Calu3 (cell line): ENCODE measurements around the gene KIF21B. TPM values are rescaled to one million over a fixed set of nuclear protein-coding genes. Genes with fewer than 3 reads are reported as not detected.

Experiments used
- BruUV-seq: library from RNA; stranded (reverse); fragments of 400-500 nt; replicated peaks from 2 replicates; lab custom pipeline; 2021; lab: Mats Ljungman, UMichigan
- CTCF ChIA-PET: fragments of 300-600 bp; sonication (Branson Sonifier 250); formaldehyde crosslinking; loops from one replicate; lab custom pipeline; 2022; ENCODE audit warnings: antibody characterized with exemption; lab: Charles Lee
- DNase-seq: peaks from one replicate; pipeline ENCODE4 v3.0.0; 2022
- H3K27ac Mint-ChIP-seq: one replicate; pipeline ENCODE4 v1.8.0; 2022; ENCODE audit warnings: mixed read lengths; ENCODE audit not compliant: unreplicated experiment
- H3K27me3 Mint-ChIP-seq: one replicate; pipeline ENCODE4 v1.8.0; 2022; ENCODE audit warnings: mixed read lengths; ENCODE audit not compliant: unreplicated experiment
- H3K36me3 Mint-ChIP-seq: one replicate; pipeline ENCODE4 v1.8.0; 2022; ENCODE audit warnings: mild to moderate bottlenecking, moderate library complexity, mixed read lengths; ENCODE audit not compliant: insufficient read depth, unreplicated experiment
- H3K4me1 Mint-ChIP-seq: one replicate; pipeline ENCODE4 v1.8.0; 2022; ENCODE audit warnings: mild to moderate bottlenecking, low read depth, mixed read lengths; ENCODE audit not compliant: unreplicated experiment
- H3K4me3 Mint-ChIP-seq: one replicate; pipeline ENCODE4 v1.8.0; 2022; ENCODE audit warnings: mild to moderate bottlenecking, low read depth, moderate library complexity, mixed read lengths; ENCODE audit not compliant: unreplicated experiment
- H3K9me3 Mint-ChIP-seq: one replicate; pipeline ENCODE4 v1.8.0; 2022; ENCODE audit warnings: low read depth, mixed read lengths; ENCODE audit not compliant: unreplicated experiment
- intact Hi-C: fragments of 100-400 bp; cut with micrococcal nuclease; formaldehyde crosslinking; loops from one replicate; pipeline ENCODE4 v1.10.0; 2022; ENCODE audit not compliant: unreplicated experiment
- total RNA-seq: library from RNA; stranded (reverse); gene quantifications from 2 replicates; pipeline ENCODE4 v1.2.3, GENCODE V29; 2022
- TF ChIP-seq, protein P1 (sequence below): fragments of 200-600 bp; IDR thresholded peaks from one replicate; pipeline ENCODE4 v1.8.0; 2022; ENCODE audit warnings: antibody characterized with exemption; ENCODE audit not compliant: unreplicated experiment

KIF21B gene
- total RNA-seq, 1 experiment from 2014 or later, result 6.7 TPM

DNA sequence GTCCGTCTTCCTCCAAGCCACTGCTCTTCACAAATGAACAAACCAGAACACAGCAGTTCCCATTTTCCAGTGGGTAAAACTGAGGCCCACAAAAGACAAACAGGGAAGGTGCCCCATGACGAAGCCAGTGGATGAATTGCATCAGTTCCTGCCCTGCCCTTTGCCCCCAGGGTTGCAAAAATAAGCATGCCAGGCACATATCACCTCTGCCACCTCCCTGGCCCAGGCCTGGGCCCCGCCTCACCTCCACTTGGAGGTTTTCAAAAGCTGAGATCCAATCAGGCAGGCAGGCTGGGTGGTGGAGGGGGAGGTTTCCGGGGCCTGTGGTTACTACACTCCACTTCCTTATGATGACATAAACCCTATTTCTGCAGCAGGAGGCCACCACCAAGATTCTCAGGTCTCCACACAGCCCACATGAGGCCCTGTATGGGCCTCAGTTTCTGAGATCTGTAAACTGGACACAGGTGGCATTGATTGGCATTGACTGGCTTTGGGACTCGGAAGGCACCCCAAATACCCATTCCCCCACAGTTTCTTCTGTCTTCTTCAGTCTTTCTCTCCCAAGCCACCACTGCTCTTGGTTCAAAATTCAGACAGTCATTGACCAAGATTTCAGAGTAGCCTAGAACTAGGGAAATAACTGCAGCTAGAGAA lies 4.1 kb downstream of the KIF21B start:
- intact Hi-C loops, result no loop called here
- CTCF ChIA-PET, result interaction anchor here (0.5 to 2.4 kb wide), 5 partner anchors 9 to 579 kb away, joined by 3 to 10 read pairs (median 5); no protein-coding TSS in a partner anchor
- TF ChIP-seq, protein P1, sequence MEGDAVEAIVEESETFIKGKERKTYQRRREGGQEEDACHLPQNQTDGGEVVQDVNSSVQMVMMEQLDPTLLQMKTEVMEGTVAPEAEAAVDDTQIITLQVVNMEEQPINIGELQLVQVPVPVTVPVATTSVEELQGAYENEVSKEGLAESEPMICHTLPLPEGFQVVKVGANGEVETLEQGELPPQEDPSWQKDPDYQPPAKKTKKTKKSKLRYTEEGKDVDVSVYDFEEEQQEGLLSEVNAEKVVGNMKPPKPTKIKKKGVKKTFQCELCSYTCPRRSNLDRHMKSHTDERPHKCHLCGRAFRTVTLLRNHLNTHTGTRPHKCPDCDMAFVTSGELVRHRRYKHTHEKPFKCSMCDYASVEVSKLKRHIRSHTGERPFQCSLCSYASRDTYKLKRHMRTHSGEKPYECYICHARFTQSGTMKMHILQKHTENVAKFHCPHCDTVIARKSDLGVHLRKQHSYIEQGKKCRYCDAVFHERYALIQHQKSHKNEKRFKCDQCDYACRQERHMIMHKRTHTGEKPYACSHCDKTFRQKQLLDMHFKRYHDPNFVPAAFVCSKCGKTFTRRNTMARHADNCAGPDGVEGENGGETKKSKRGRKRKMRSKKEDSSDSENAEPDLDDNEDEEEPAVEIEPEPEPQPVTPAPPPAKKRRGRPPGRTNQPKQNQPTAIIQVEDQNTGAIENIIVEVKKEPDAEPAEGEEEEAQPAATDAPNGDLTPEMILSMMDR, result no peak
- peaks cover 72% of the 10 kb centered on the region for H3K4me1 Mint-ChIP-seq
- peak; percentile 83 for DNase-seq
- H3K27me3 Mint-ChIP-seq, result no peaks in the 10 kb centered on the region
- H3K9me3 Mint-ChIP-seq, result no peaks in the 10 kb centered on the region
- peak overlapping the region; percentile 26 for H3K4me3 Mint-ChIP-seq
- no TSS peak for BruUV-seq
- H3K27ac Mint-ChIP-seq, result peak overlapping the region; percentile 94
- peaks cover 26% of the 10 kb centered on the region for H3K36me3 Mint-ChIP-seq

DNA sequence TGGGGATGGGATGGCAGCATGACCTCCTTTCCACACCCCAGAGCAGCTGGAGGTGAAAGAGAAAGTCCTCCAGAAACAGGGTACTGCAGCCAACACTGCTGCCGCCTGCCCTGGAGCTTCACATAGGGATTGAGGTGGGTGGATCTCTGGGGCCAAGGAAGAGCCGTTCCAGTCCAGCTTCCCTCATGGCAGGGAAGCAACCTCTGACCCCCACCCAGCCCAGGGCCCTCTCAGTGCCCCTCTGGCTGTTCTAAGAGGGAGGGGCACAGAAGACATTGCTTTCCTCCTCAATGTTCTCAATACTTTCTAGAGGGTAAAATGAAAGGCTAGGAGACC lies 5.7 kb downstream of the KIF21B start:
- peaks cover 71% of the 10 kb centered on the region for H3K4me1 Mint-ChIP-seq
- peak overlapping the region; percentile 25 for H3K27ac Mint-ChIP-seq
- no peaks in the 10 kb centered on the region for H3K9me3 Mint-ChIP-seq
- intact Hi-C loops, result no loop called here
- DNase-seq, result no peak
- TF ChIP-seq, protein P1, result no peak
- H3K36me3 Mint-ChIP-seq, result peaks cover 23% of the 10 kb centered on the region
- H3K27me3 Mint-ChIP-seq, result no peaks in the 10 kb centered on the region
- CTCF ChIA-PET, result interaction anchor here (0.6 to 0.7 kb wide), 2 partner anchors 19 to 112 kb away, joined by 3 to 4 read pairs; no protein-coding TSS in a partner anchor
- no peak overlapping the region for H3K4me3 Mint-ChIP-seq
- no TSS peak for BruUV-seq

DNA sequence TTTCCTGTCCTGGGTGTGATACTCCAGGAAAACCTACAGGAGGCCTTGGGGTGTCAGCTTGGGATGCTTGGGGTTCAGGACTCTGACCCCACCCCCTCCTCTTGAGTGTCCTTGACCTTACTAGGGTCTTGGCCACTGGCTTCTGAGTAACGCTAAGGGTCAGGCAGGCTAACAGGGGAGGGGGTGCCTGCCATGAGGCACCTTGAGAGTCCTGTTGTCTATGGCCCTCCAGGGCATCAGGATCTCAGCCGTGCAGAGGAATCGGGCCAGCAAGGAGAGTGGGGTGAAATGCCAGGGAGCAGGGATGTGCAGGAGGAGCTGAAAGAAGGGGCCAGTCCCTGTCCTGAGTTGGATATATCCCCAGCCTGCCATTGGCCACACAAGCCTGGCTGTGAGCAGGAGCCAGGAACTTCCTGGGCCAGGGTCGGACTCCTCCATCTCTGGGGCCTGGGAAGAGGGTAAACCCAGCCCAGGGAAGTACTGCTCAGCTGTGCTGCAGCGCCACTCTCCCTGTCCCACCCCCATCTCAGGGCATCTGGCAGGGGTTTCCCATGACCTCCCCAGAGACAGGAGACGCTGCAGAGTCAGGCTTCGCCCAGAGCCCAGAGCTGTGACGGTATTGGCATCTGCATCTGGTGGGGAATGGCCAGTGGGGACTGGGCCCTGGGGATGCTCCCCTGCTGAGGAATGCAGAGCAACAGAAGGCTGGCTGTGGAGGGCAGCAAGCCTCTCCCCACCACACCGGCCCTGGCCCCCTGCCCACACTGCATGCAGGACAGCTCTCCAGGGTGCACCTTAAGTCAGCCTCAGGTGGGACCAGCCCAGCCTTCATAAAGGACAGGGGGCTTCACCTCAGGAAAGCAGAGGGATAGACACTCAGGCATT lies 6.3 kb downstream of the KIF21B start:
- TF ChIP-seq, protein P1, result no peak
- Mint-ChIP-seq H3K4me3 (no peak overlapping the region), H3K27me3 (no peaks in the 10 kb centered on the region), H3K4me1 (peaks cover 65% of the 10 kb centered on the region), H3K9me3 (no peaks in the 10 kb centered on the region), H3K27ac (no peak overlapping the region), H3K36me3 (peaks cover 17% of the 10 kb centered on the region)
- no peak for DNase-seq
- BruUV-seq, result no TSS peak
- CTCF ChIA-PET, result interaction anchor here (0.6 to 0.7 kb wide), 3 partner anchors 19 to 112 kb away, joined by 3 to 4 read pairs (median 3); no protein-coding TSS in a partner anchor
- intact Hi-C loops, result no loop called here

DNA sequence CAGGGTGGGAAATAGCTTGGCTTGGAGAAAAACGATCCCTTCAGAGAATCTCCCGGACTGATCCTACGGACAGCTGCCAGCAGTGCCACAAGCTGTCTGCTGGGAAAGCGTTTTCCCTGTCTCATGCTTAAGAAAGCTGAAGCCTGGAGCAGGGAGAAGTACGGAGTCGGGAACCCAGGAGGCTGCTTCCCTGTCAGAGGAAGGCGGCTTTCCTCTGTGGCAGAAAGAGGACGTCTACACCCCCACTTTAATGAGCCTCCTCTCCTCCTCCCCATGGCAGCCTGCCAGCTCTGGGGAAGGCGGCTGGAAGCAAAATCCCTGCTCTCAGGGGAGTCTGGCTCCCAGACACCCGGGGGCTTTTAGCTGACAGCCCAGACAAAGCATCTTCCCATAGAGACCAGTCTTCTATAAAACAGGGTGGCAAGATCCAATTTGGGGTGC lies 7.3 kb downstream of the KIF21B start:
- Mint-ChIP-seq H3K4me3 (no peak overlapping the region), H3K27ac (no peak overlapping the region), H3K27me3 (no peaks in the 10 kb centered on the region), H3K36me3 (peaks cover 16% of the 10 kb centered on the region), H3K4me1 (peaks cover 55% of the 10 kb centered on the region), H3K9me3 (no peaks in the 10 kb centered on the region)
- BruUV-seq, result no TSS peak
- CTCF ChIA-PET, result interaction anchor here (1.5 kb wide), 1 partner anchor 10 kb away, joined by 4 read pairs; no protein-coding TSS in a partner anchor
- TF ChIP-seq, protein P1, result no peak
- intact Hi-C loops, result no loop called here
- no peak for DNase-seq
